T-cell (primary cell): ENCODE measurements around the gene IL17RE. TPM values are rescaled to one million over a fixed set of nuclear protein-coding genes. Genes with fewer than 3 reads are reported as not detected.

Source experiments
- ATAC-seq, 4 experiments: fragments of 200-7000 bp in 3 of 4; fragments of 150-1000 bp in 1 of 4; cut with Tn5 transposase; replicated peaks in 1 of 4; 1 replicate in 3 of 4; 2 replicates in 1 of 4; pipeline ENCODE4 v1.10.0; 2021; ENCODE audit warnings: moderate library complexity in 3 of 4, mild to moderate bottlenecking in 2 of 4, moderate number of reproducible peaks in 1 of 4
- CTCF ChIA-PET, 2 donors: fragments of 300-600 bp; sonication (Branson Sonifier 250); formaldehyde crosslinking; loops; one replicate each; lab custom pipeline; 2022; ENCODE audit warnings: antibody characterized with exemption in 2 of 2; lab: Charles Lee
- POLR2A ChIA-PET, 2 donors: fragments of 300-600 bp; sonication (Branson Sonifier 250); formaldehyde crosslinking; loops; one replicate each; lab custom pipeline; 2022; ENCODE audit warnings: antibody characterized with exemption in 2 of 2; lab: Charles Lee
- DNase-seq, 35 experiments: peaks; one replicate each; pipeline versions ENCODE4 v3.0.0 to v3.0.0-alpha.2; 2013 to 2023
- H3K27ac ChIP-seq: one replicate; pipeline ENCODE4 v1.5.1; 2013; ENCODE audit warnings: low read length
- H3K27me3 ChIP-seq, 2 experiments: replicated peaks in 1 of 2; 1 replicate in 1 of 2; 2 replicates in 1 of 2; pipeline versions ENCODE4 v1.6.1 to v1.7.0; 2013; ENCODE audit warnings: low read length in 1 of 2, mixed read lengths in 1 of 2; ENCODE audit not compliant: control insufficient read depth in 2 of 2, insufficient read depth in 2 of 2; ENCODE audit errors: extremely low read depth in 1 of 2
- H3K36me3 ChIP-seq, 2 donors: 1 replicate in 1 of 2; 2 replicates in 1 of 2; pipeline versions ENCODE4 v1.6.1 to v1.7.0; 2013; ENCODE audit warnings: low read length in 1 of 2; ENCODE audit not compliant: control insufficient read depth in 2 of 2, insufficient read depth in 1 of 2; ENCODE audit errors: extremely low read depth in 1 of 2
- H3K4me1 ChIP-seq, 2 experiments: 1 replicate in 1 of 2; 2 replicates in 1 of 2; pipeline versions ENCODE4 v1.6.1 to v1.7.0; 2013; ENCODE audit warnings: low read length in 2 of 2, mixed read lengths in 1 of 2; ENCODE audit not compliant: insufficient read depth in 2 of 2, control insufficient read depth in 1 of 2; ENCODE audit errors: extremely low read depth in 1 of 2
- H3K4me3 ChIP-seq, 2 donors: 1 replicate in 1 of 2; 2 replicates in 1 of 2; pipeline versions ENCODE4 v1.5.1 to v1.7.0; 2013; ENCODE audit warnings: mild to moderate bottlenecking in 2 of 2, low read length in 1 of 2, moderate library complexity in 1 of 2; ENCODE audit not compliant: control insufficient read depth in 1 of 2; ENCODE audit errors: extremely low read depth in 1 of 2
- H3K9me3 ChIP-seq: 2 replicates; pipeline ENCODE4 v1.7.0; 2013
- H3K27ac Mint-ChIP-seq, 2 donors: one replicate each; pipeline ENCODE4 v1.8.0; 2020 to 2021; ENCODE audit warnings: mild to moderate bottlenecking in 2 of 2, mixed read lengths in 2 of 2
- H3K27me3 Mint-ChIP-seq, 2 donors: one replicate each; pipeline ENCODE4 v1.8.0; 2021 to 2022; ENCODE audit warnings: mixed read lengths in 2 of 2
- H3K36me3 Mint-ChIP-seq: one replicate; pipeline ENCODE4 v1.8.0; 2021; ENCODE audit warnings: mixed read lengths
- H3K4me1 Mint-ChIP-seq, 3 donors: one replicate each; pipeline ENCODE4 v1.8.0; 2020 to 2022; ENCODE audit warnings: mixed read lengths in 3 of 3, mild to moderate bottlenecking in 1 of 3
- H3K4me3 Mint-ChIP-seq, 3 donors: one replicate each; pipeline ENCODE4 v1.8.0; 2020 to 2022; ENCODE audit warnings: mild to moderate bottlenecking in 3 of 3, mixed read lengths in 3 of 3, moderate library complexity in 3 of 3
- H3K9me3 Mint-ChIP-seq, 3 donors: one replicate each; pipeline ENCODE4 v1.8.0; 2020 to 2022; ENCODE audit warnings: mixed read lengths in 3 of 3
- WGBS: methylation state at CpG from one replicate; pipeline ENCODE4 v1.1.5; 2013; ENCODE audit warnings: missing lambda C conversion rate; ENCODE audit not compliant: insufficient coverage; 5-methylcytosine and 5-hydroxymethylcytosine counted together
- total RNA-seq, 35 experiments: library from RNA in 6 of 35; stranded (reverse) in 6 of 35; fragments of 120-200 nt in 1 of 35; gene quantifications; one replicate each; pipeline versions ENCODE4 v1.2.1 to v1.2.4 and lab custom pipeline; 2013 to 2026

Gene IL17RE
- total RNA-seq, 5 donors from 2014 or later (not counting 1 experiment from before 2014, with no cell fraction given), result 0.68 to 5.1 (median 1.9) TPM

DNA sequence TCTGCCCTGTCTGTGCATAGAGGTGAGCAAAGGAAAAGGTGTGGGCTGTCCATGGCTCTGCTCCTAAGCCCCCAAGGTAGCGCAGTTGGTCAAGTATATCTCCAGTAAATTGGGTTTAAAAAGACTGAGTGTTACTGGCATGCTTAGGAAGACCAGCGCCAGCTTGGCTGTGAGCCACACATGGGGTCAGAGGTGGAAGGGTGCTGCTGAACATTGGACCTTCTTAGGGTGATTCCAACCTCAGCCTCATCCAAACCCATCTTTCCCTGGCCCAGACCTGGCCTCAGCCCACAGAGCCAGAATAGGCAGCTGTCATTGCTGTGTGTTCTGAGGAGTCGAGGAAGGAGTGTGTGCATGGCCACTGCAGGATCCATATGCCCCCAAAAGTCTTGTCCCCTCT lies 5.6 kb downstream of the IL17RE start:
- H3K36me3 ChIP-seq, result no peaks in the 10 kb centered on the region
- 80% methylated on average over 1 of the region's 3 CpGs for WGBS
- H3K9me3 ChIP-seq, result no peaks in the 10 kb centered on the region
- Mint-ChIP-seq H3K4me3 (no peak overlapping the region), H3K9me3 (no peaks in the 10 kb centered on the region), H3K27ac (no peak overlapping the region), H3K4me1 (peaks cover 4 to 29% (median 11%) of the 10 kb centered on the region in 3 donors), H3K27me3 (no peaks in the 10 kb centered on the region), H3K36me3 (no peaks in the 10 kb centered on the region)
- ChIA-PET POLR2A (interaction anchor here in 1 of 2 donors (1.0 kb wide), 1 partner anchor 18 kb away, joined by 3 read pairs; the partner anchor contains the start of gene JAGN1), CTCF (interaction anchor here in 1 of 2 donors (0.5 kb wide), 1 partner anchor 24 kb away, joined by 3 read pairs; no protein-coding TSS in a partner anchor)
- H3K27ac ChIP-seq, result no peak overlapping the region
- DNase-seq (no peak), ATAC-seq (no peak)
- H3K4me1 ChIP-seq, result peaks cover 0 to 8% of the 10 kb centered on the region in 2 experiments
- peaks cover 0 to 3% of the 10 kb centered on the region in 2 experiments for H3K27me3 ChIP-seq
- H3K4me3 ChIP-seq, result no peak overlapping the region

DNA sequence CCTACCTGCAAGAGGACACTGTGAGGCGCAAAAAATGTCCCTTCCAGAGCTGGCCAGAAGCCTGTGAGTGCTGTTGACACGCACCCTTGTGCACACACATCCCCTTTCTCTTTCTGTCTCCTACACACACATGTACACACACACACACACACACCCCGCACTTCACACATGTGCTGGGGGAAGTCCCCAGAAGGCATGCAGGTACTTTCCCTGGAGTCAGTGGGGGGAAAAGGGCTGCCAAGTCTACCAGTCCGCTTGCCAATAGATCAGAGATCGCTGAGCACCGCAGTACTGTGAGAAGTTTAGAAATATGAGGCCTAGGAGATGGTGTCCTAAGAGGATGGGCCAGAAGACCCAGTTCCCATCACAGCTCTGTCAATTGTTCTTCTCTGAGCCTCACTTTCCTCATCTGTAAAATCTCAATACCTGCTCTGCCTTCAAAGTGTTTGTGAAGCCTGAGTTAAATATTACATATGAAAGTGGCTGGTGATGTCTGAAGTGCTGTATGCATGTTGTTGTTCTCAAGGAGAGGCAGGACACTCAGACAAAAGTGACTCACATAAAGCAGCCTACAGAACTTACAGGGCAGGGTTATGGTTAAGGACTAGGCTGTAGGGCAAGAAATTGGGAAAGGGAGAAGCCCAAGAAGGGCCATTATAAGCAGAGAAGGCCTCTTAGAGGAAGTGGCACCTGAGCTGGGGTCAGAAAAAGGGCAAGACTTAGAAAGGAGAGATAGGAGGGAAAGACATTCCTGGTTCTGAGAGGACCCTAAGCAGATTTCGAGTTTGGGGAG lies 6.8 kb downstream of the IL17RE start:
- H3K9me3 ChIP-seq, result no peaks in the 10 kb centered on the region
- H3K27ac Mint-ChIP-seq, result peak overlapping the region in 1 of 2 donors; percentile 30
- WGBS, result 80% methylated on average over 5 of the region's 7 CpGs

DNA sequence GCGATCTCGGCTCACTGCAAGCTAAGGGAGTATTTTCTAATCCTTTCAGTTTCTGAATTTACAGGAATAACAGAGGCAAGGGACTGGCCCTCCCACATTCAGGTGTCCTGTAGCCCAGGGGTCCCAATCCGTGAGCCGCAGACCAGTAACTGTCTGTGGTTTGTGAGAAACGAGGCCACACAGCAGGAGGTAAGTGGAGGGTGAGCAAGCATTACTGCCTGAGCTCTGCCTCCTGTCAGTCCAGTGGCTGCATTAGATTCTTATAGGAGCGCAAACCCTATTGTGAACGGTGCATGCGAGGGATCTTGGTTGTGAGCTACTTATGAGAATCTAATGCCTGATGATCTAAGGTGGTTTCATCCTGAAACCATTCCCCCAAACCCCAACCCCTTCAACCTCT lies 9.2 kb downstream of the IL17RE start:
- no peak for ATAC-seq
- Mint-ChIP-seq H3K36me3 (no peaks in the 10 kb centered on the region), H3K27ac (peak overlapping the region in 1 of 2 donors; percentile 66), H3K4me3 (no peak overlapping the region), H3K27me3 (no peaks in the 10 kb centered on the region), H3K9me3 (no peaks in the 10 kb centered on the region), H3K4me1 (peaks cover 0 to 37% (median 18%) of the 10 kb centered on the region in 3 donors)
- no peak for DNase-seq
- Histone ChIP-seq H3K36me3 (no peaks in the 10 kb centered on the region), H3K4me3 (no peak overlapping the region), H3K9me3 (no peaks in the 10 kb centered on the region), H3K27me3 (peaks cover 0 to 29% of the 10 kb centered on the region in 2 experiments), H3K4me1 (peaks cover 3 to 28% of the 10 kb centered on the region in 2 experiments), H3K27ac (no peak overlapping the region)
- POLR2A ChIA-PET, result interaction anchor here in 1 of 2 donors (0.6 kb wide), 1 partner anchor 36 kb away, joined by 3 read pairs; no protein-coding TSS in a partner anchor
- CTCF ChIA-PET, result interaction anchor here (0.6 to 2.4 kb wide), 2 partner anchors 21 to 272 kb away, joined by 3 to 9 read pairs; partner anchors contain the start of gene JAGN1 (in 1 of the 2)
- WGBS, result 61% methylated on average over 5 of the region's 8 CpGs

More for the DNA sequence above, 6.8 kb downstream of the IL17RE start:
- Histone ChIP-seq H3K27me3 (peaks cover 0 to 11% of the 10 kb centered on the region in 2 experiments), H3K27ac (no peak overlapping the region), H3K36me3 (no peaks in the 10 kb centered on the region), H3K4me3 (no peak overlapping the region), H3K4me1 (peaks cover 0 to 9% of the 10 kb centered on the region in 2 experiments)
- DNase-seq (peak in 1 of 35 experiments; percentile 32), ATAC-seq (no peak)
- ChIA-PET CTCF (no interaction called here), POLR2A (interaction anchor here in 1 of 2 donors (0.6 kb wide), 1 partner anchor 412 kb away, joined by 9 read pairs; no protein-coding TSS in a partner anchor)
- Mint-ChIP-seq H3K27me3 (no peaks in the 10 kb centered on the region), H3K9me3 (no peaks in the 10 kb centered on the region), H3K4me1 (peaks cover 0 to 22% (median 6%) of the 10 kb centered on the region in 3 donors), H3K4me3 (no peak overlapping the region), H3K36me3 (no peaks in the 10 kb centered on the region)

DNA sequence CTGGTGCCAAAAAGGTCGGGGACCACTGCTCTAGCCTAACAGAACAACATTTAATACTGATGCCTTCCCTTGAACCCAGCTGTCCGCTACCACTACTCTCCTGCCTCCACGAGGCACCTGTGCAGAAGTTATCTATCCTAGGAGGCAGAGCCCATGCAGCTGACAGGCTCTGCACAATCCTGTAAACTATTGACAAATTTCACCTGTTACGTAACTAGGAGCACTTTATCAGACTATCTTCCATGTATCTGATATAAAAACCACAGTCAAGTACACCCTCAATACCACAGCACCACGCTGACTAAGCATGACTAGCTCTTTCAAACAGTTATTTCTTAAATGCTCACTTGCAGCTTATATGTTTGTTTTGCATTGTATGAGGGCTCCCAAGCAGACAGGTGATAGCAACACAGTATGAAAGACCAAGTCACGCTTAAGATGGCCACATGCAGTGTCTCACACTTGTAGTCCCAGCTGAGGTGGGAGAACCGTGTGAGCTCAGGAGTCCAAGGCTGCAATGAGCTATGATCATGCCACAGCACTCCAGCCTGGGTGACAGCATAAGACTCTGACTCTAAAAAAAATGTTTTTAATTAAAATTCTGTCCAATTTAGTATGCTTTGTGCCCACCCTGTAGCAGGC lies 9.8 kb downstream of the IL17RE start:
- no peaks in the 10 kb centered on the region for H3K36me3 ChIP-seq
- peak overlapping the region in 1 of 3 donors; percentile 3 for H3K4me3 Mint-ChIP-seq
- WGBS, result 56% methylated on average over 6 of the region's 7 CpGs

DNA sequence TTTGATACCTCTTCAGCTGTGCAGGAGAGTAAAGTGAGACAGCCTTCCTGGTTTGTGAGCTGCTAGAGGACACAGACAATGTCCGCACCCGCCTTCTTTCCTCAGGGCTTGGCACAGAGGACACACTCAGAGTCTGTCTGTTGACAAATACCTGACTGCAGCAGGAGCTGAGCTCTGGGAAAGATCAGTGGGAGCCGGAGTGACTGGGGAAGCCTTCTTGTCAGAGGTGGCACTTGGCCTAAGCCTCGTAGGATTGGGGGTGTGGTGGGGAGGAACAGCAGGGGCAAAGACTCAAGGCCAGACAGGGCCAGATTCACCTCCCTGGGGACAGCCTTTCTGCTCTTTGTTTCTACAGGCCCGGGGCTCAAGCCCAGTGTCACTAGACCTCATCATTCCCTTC lies 11.0 kb downstream of the IL17RE start:
- Histone ChIP-seq H3K4me3 (no peak overlapping the region), H3K9me3 (no peaks in the 10 kb centered on the region), H3K27ac (no peak overlapping the region), H3K27me3 (peaks cover 0 to 29% of the 10 kb centered on the region in 2 experiments), H3K36me3 (no peaks in the 10 kb centered on the region), H3K4me1 (peaks cover 3 to 32% of the 10 kb centered on the region in 2 experiments)
- H3K9me3 Mint-ChIP-seq, result no peaks in the 10 kb centered on the region
- H3K27me3 Mint-ChIP-seq, result no peaks in the 10 kb centered on the region
- H3K36me3 Mint-ChIP-seq, result no peaks in the 10 kb centered on the region
- ChIA-PET CTCF (interaction anchor here in 1 of 2 donors (2.4 kb wide), 1 partner anchor 23 kb away, joined by 9 read pairs; the partner anchor contains the start of gene JAGN1), POLR2A (no interaction called here)
- H3K27ac Mint-ChIP-seq, result no peak overlapping the region
- H3K4me3 Mint-ChIP-seq, result no peak overlapping the region
- WGBS, result 100% methylated on average over 3 of the region's 5 CpGs
- DNase-seq, result no peak
- ATAC-seq, result no peak
- H3K4me1 Mint-ChIP-seq, result peaks cover 0 to 37% (median 19%) of the 10 kb centered on the region in 3 donors

More for the DNA sequence above, 9.8 kb downstream of the IL17RE start:
- Mint-ChIP-seq H3K4me1 (peaks cover 0 to 37% (median 19%) of the 10 kb centered on the region in 3 donors), H3K9me3 (no peaks in the 10 kb centered on the region), H3K36me3 (no peaks in the 10 kb centered on the region), H3K27ac (peak overlapping the region in 1 of 2 donors; percentile 66), H3K27me3 (no peaks in the 10 kb centered on the region)
- POLR2A ChIA-PET, result no interaction called here
- H3K27me3 ChIP-seq, result peaks cover 0 to 29% of the 10 kb centered on the region in 2 experiments
- CTCF ChIA-PET, result interaction anchor here in 1 of 2 donors (2.4 kb wide), 1 partner anchor 21 kb away, joined by 9 read pairs; the partner anchor contains the start of gene JAGN1
- H3K9me3 ChIP-seq, result no peaks in the 10 kb centered on the region
- H3K4me3 ChIP-seq, result no peak overlapping the region
- peak; percentile 32 to 44 (median 34) for ATAC-seq
- H3K27ac ChIP-seq, result no peak overlapping the region
- H3K4me1 ChIP-seq, result peaks cover 3 to 32% of the 10 kb centered on the region in 2 experiments
- peak in 1 of 35 experiments; percentile 33 for DNase-seq

DNA sequence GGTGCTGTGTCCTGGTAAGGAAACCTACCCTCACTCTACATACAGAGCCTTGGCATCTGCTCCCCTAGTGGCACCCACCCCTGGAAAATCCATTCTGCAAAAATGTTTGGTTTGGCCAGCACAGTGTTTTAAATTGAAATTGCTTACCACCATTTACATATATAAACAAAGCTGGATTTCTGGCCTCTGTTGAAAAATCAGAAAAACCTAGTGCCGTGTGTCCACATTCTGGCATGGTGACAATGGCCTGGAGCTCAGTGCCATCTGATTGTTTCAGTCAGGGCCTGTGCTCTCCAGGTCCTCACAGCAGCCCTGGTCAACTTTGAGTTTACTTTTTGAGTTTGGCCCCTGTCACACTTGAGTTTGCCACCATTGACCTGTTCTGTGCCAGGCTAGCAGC lies 11.4 kb downstream of the IL17RE start:
- no peaks in the 10 kb centered on the region for H3K9me3 Mint-ChIP-seq
- no peaks in the 10 kb centered on the region for H3K27me3 Mint-ChIP-seq

More for the DNA sequence above, 11.4 kb downstream of the IL17RE start:
- ATAC-seq, result no peak
- H3K27ac ChIP-seq, result no peak overlapping the region
- H3K36me3 ChIP-seq, result no peaks in the 10 kb centered on the region
- H3K4me1 ChIP-seq, result peaks cover 3 to 32% of the 10 kb centered on the region in 2 experiments
- no peak for DNase-seq
- Mint-ChIP-seq H3K36me3 (no peaks in the 10 kb centered on the region), H3K4me1 (peaks cover 0 to 37% (median 19%) of the 10 kb centered on the region in 3 donors), H3K27ac (no peak overlapping the region), H3K4me3 (peak overlapping the region in 1 of 3 donors; percentile 73)
- H3K9me3 ChIP-seq, result no peaks in the 10 kb centered on the region
- H3K27me3 ChIP-seq, result peaks cover 0 to 29% of the 10 kb centered on the region in 2 experiments
- ChIA-PET POLR2A (no interaction called here), CTCF (interaction anchor here in 1 of 2 donors (2.4 kb wide), 1 partner anchor 23 kb away, joined by 9 read pairs; the partner anchor contains the start of gene JAGN1)
- H3K4me3 ChIP-seq, result no peak overlapping the region
- WGBS, result 100% methylated on average over 1 of the region's 1 CpG
